ENCODE measurements around the gene TRAPPC10. TPM values are rescaled to one million over a fixed set of nuclear protein-coding genes. Genes with fewer than 3 reads are reported as not detected.

Gene TRAPPC10
- total RNA-seq, 2 donors from 2014 or later, result 10.9 to 26.4 TPM

GRCh38 chr21:44086636-44087425 lies 74.7 kb downstream of the TRAPPC10 start:
- peaks cover 0 to 7% of the 10 kb centered on the region in 2 donors for H3K36me3 ChIP-seq (replicated peaks in 1 of 2; ENCODE audit: insufficient read depth in 1 of 2, low read depth in 2 of 2)
- TF ChIP-seq POLR2A (IDR thresholded peaks at IDR 0.05), result no peak
- TF ChIP-seq CTCF (IDR thresholded peaks at IDR 0.05), result no peak
- DNase-seq (no peak), ATAC-seq (no peak)
- intact Hi-C loops (cut with DNase I), result no loop called here
- H3K27ac ChIP-seq, result no peak overlapping the region
- H3K4me1 ChIP-seq, result peaks cover 46% of the 10 kb centered on the region
- H3K27me3 ChIP-seq, result no peaks in the 10 kb centered on the region
- no peak overlapping the region for H3K4me3 ChIP-seq
- 79 to 92% methylated on average over 11 to 14 of the region's 21 CpGs for WGBS, 2 donors
- no peaks in the 10 kb centered on the region for H3K9me3 ChIP-seq

DNA sequence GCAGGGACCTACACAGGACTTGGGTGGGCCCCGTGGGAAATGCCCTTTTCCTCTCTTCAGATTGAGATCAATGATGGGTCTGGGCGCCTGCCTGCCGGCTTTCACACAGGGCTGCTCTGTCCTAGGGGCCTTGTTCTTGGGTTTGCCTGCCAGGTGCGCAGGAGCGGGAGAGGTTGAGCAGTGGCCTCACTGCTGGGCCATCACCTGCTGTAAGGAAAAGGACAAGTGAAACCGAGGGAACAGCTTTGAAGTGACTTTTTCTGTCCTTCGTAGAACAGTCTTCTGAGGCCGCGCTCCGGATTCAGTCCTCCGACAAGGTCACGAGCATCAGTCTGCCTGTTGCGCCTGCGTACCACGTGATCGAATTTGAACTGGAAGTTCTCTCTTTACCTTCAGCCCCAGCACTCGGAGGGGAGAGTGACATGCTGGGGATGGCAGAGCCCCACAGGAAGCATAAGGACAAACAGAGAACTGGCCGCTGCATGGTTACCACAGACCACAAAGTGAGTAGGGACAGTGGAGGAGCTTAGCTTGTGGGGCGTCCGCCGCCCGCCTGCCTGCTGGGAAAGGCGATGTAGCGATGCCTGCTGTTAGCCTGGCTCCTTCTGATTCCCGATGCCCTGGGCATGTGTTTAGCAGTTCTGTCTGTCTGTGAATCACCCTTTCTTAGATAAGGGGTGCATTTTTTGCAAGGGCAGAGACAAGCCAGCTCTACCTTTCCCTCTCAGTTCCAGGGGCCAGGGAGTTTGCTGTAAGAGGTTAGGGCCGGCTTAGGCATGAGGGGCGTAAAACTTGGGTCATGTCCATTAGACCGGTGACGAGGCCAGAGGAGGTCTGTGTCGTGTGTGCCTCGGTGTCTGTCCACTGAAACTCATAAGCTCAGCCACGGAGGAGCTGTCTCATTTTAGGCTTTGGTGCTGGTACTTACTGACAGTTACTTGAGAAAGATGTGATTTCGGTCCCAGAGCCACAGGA lies 75.6 kb downstream of the TRAPPC10 start:
- no peak for TF ChIP-seq CTCF (IDR thresholded peaks at IDR 0.05)
- no peak for TF ChIP-seq POLR2A (IDR thresholded peaks at IDR 0.05)
- Histone ChIP-seq H3K4me3 (no peak overlapping the region), H3K9me3 (no peaks in the 10 kb centered on the region), H3K27ac (peak overlapping the region in 1 of 4 donors; percentile 15), H3K36me3 (replicated peaks in 1 of 2; ENCODE audit: insufficient read depth in 1 of 2, low read depth in 2 of 2) (peaks cover 0 to 12% of the 10 kb centered on the region in 2 donors), H3K27me3 (no peaks in the 10 kb centered on the region), H3K4me1 (peaks cover 46% of the 10 kb centered on the region)
- intact Hi-C loops (cut with DNase I), result no loop called here
- WGBS, 2 donors, result 75 to 96% methylated on average over 31 to 33 of the region's 33 CpGs
- DNase-seq (peak in 1 of 4 donors; percentile 26), ATAC-seq (no peak)

DNA sequence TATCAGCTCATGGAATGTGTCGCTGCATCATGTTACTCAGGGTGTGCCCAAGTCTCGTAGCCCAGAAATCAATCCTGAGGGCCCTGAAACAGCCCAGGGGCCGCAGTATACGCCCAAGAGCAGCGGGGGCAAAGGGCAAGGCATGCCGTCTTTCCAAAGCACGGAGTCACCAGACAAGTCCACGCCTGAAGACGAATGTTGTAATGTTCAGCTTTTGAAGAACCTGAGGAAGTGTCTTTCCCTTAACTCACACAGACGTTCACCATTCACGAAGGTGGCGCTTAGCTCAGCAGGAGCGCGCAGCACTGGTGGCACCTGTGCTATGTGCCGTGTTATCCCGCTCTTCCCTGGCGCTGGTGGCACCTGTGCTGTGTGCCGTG lies 76.3 kb downstream of the TRAPPC10 start:
- H3K4me1 ChIP-seq, result peaks cover 43% of the 10 kb centered on the region
- H3K4me3 ChIP-seq, result no peak overlapping the region
- intact Hi-C loops (cut with DNase I), result no loop called here
- H3K36me3 ChIP-seq (replicated peaks in 1 of 2; ENCODE audit: insufficient read depth in 1 of 2, low read depth in 2 of 2), result peaks cover 0 to 10% of the 10 kb centered on the region in 2 donors
- no peaks in the 10 kb centered on the region for H3K27me3 ChIP-seq
- H3K27ac ChIP-seq, result peak overlapping the region in 2 of 4 donors; percentile 55 to 65
- no peak for DNase-seq
- ATAC-seq, result no peak
- WGBS, 2 donors, result 88% methylated on average over 16 to 18 of the region's 18 CpGs
- TF ChIP-seq POLR2A (IDR thresholded peaks at IDR 0.05) (no peak), CTCF (IDR thresholded peaks at IDR 0.05) (no peak)
- no peaks in the 10 kb centered on the region for H3K9me3 ChIP-seq

- Histone ChIP-seq H3K4me3 (no peak overlapping the region), H3K27me3 (no peaks in the 10 kb centered on the region), H3K36me3 (replicated peaks in 1 of 2; ENCODE audit: insufficient read depth in 1 of 2, low read depth in 2 of 2) (peaks cover 0 to 10% of the 10 kb centered on the region in 2 donors), H3K9me3 (no peaks in the 10 kb centered on the region), H3K27ac (peak overlapping the region in 3 of 4 donors; percentile 46 to 65 (median 55)), H3K4me1 (peaks cover 40% of the 10 kb centered on the region)
- 60 to 73% methylated on average over 24 to 30 of the region's 30 CpGs for WGBS, 2 donors
- intact Hi-C loops (cut with DNase I), result no loop called here
- peak in 1 of 3 donors; percentile 21 for TF ChIP-seq POLR2A (IDR thresholded peaks at IDR 0.05)
- TF ChIP-seq CTCF (IDR thresholded peaks at IDR 0.05), result no peak
- DNase-seq, result peak in 3 of 4 donors; percentile 32 to 39 (median 37)
- peak; percentile 74 for ATAC-seq
These were observed 77.1 kb downstream of the TRAPPC10 start for GRCh38 chr21:44089001-44089911.
